Measurements from ENCODE around the gene SAMSN1.
"Not testable (repeated sequence)": the region's sequence is repeated elsewhere in the genome, so short reads cannot be mapped to it uniquely, and the experiment has no call there.

Gene SAMSN1

DNA sequence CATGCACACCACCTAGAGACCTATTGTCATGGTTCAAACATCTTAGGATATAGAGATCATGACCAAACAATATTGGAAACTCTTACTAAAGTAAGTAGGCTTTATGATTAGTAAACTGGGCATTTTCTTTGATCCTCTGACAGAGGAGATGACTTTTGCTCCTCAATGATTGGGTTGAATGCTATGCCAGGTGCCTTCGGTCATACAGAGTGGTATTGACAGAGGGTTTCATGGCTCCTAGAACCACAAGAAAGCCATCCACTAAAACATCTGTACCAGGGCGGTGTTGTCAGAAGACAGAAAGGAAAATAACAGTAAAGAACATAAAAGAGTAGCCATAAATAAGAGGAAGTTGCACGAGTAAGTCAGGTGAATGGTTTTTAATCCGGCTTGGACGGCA, 20.8 kb upstream of the SAMSN1 start:
- DNase-seq (ENCODE audit: low spot score), result no peak

DNA sequence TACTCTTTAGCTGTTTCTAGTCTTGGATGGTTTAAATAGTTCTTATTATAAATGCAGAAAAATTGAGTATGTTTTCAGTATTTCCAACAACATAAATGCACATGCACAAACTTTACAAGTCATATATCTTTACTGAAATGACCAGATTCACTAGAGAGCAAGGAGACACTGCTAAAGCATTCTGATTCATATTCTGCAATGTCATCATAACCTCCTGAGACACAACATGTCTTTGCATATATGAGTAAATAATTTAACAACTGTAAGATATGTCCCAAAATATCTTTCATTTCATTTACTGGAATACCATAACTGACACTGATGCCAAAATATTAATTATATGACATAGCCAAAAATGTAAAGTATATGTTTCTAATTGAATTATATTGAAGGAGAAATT, 16.8 kb upstream of the SAMSN1 start:
- no peak for DNase-seq (ENCODE audit: low spot score)

DNA sequence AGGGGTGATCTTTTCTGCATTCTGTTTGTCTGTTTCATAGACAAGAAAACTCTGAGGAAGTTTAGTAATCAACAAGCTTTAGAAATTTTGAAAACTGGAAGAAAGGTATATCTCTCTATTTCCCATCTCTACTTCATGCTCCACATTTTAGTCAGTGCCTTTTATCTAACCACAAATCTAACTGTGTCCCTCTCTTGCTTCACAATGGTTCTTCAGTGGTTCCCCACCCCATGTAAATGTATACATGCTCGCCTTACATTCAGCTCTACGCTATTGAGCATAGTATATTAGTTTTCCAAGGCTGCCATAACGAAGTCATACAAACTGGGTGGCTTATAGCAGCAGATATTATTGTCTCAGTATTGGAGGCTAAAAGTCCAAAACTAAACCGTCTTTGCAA, 14.4 kb upstream of the SAMSN1 start:
- DNase-seq (ENCODE audit: low spot score), result no peak

DNA sequence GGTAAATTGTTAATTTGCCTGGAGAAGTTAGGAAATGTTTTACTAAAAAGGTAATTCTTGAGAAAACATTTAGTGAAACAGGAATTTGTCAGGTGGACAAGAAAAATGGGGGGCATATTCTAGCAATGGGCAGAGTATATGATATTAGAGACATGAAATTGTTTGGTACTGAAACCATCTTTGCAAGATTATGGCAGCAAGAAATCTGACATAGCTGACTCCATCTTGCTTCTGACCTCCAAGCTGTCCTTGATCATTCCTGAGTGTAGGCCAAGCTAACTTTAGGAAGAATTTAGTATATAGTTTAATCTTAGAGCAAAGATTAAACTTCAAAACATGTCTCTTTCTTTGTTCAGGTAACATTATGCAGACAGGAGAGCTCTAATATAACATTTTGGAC, 14.0 kb upstream of the SAMSN1 start:
- no peak for DNase-seq (ENCODE audit: low spot score)

DNA sequence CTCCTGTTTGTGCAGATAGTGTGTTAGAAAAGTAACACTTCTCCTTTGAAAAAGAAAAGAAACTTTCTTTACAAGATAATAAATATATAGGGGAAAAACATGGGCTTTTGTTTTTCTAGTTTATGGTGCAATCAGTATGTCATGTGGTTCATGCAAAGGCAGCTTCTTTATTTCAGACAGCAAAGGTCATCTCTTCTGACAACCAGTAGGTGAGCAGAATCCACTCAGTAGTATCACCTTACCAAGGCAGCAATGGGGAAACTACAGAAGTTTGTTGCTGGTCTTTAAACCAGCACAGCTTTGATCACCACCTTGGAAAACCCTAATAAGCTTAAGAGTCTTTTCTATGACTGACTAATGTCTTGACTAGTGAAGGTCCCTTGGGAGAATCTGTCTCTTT, 13.0 kb upstream of the SAMSN1 start:
- no peak for DNase-seq (ENCODE audit: low spot score)

DNA sequence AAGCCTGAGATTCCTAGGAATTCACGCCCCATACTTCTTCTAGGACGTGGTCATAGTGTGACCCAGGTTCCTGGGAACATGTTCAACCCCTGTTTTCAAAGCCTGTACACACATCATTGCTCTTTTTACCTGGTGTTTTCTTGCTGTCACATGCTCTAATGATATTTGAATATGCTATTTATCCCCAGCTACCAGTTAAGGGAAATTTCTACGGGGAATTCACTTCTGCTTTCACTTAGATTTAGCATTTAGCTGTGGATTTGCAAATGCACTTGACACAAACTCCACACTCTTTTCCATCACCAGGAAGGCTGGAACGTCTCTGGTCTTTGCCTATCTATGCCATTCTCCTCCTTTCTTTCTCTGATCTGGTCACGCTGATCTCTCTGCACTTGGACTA, 11.3 kb upstream of the SAMSN1 start:
- no peak for DNase-seq (ENCODE audit: low spot score)

DNA sequence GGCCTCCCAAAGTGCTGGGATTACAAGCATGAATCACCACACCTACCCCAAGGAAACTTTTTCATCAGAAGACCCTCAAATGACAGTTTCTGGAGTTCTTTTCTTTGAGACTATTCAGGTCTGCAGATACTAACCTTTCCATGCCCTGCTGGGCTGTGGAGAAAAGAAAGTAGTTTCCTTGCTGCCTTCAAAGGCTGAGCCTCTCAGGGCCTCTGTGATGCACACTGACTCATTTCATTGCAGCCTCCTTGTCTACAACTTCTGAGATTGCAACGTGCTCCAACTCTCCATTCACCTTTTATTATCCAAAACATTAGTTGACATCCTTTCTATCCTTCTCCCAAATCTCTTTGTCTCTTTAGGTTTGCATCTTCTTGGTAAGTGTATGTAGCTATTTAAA, 8.8 kb upstream of the SAMSN1 start:
- DNase-seq (ENCODE audit: low spot score), result no peak

DNA sequence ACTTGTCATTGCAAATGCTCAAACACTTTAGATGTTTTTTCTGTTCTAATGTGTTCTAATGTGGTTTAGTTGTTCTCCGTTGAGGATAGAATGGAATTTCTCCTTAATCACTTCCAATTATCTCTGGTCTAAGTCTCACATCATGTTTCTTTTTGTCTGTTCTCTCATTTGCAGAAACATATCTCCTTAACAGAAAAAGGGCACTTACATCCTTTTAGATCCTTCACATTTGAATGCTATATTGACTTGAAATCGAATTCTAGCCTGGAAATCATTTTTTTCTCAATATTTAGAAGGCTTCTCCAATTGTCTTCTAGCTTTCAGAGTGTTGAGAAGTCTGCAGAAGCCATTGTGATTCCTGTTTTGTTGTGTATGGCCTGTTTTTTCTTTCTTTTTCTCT, 7.3 kb upstream of the SAMSN1 start:
- no peak for DNase-seq (ENCODE audit: low spot score)

DNA sequence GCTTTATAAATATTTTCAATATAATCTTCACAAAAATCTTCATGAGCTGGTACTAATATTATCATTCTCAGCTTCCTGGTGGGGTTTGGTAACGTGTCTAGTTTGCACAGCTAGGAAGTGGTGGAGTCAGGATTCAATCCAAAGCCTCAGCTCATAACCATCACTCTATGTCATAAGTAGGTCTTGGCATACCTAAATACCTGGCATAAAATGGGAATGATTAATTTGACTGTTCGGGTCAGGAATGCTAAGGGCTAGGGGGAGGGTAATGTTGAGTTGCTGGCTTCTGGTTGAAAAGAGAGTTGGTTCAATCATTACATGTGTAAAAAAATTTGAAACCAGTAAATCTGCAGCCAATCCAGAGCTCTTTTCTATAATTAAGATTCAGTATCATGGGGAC, 5.6 kb upstream of the SAMSN1 start:
- no peak for DNase-seq (ENCODE audit: low spot score)

DNA sequence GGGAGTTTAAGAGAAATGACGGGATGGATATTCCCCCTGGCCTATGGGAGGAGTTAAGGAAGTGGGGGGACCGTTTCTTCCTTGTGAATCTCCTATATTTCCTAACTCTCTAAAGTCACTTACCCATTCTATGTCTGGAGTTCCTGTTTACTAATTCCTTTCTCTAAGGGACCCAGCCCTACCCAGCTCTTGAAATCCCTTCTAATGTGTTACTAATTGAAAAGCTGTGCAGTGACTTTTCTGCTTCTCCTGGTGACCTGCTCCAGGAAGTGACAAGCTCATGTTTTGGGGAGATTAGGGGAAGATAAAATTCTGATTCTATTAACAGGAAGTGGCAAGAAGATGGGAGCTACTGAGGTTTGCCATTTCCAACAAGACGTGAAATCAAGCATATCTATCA, 4.0 kb upstream of the SAMSN1 start:
- no peak for DNase-seq (ENCODE audit: low spot score)

DNA sequence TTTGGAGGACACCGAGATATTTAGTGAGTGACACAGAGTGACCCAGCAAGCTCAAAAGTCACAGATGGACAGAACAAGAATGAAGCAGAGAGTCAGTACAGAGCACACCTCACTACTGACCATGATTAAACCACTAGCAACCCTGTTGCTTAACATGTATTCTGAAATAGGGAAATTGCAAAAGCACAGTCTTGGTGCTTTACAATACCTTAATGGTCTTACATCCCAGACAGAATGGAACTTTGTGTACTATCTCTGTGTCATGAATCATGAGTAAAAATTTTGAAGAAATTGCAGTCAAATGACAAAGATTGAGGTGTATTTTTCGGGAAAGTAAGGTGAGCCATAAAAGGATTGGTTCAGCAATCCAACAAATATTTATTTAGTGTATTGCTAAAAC, 2.7 kb upstream of the SAMSN1 start:
- no peak for DNase-seq (ENCODE audit: low spot score)

DNA sequence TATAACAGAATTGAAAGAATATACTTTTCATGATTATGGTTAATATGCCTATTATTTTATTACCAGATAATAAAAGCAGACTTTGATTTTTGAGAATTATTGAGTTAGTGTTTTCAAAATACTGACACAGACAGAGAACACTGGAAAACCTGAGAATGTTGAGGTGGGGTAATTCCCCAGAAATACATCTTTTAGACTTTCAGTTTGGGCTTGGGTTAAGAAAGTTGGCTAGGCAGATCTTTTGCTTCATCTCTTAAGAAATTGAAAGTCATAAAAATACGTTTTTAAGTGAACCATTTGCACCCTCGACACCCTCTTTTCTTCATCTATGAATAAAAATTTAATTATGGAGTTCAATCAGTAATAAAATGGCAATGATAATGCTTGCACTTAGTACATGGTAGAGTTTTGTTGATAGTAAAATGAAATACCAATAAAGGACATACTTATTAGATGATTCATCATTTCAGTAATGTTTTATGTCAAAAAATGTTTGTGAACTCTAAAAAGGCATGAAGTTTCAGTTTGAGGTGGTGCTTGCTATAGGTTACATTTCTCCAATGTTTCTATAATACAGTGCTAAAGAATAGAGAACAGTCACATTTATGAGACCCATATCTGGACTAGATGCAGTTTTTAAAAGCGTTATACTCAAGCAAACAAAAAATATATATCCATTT, 1.9 kb upstream of the SAMSN1 start:
- no peak for DNase-seq (ENCODE audit: low spot score)

DNA sequence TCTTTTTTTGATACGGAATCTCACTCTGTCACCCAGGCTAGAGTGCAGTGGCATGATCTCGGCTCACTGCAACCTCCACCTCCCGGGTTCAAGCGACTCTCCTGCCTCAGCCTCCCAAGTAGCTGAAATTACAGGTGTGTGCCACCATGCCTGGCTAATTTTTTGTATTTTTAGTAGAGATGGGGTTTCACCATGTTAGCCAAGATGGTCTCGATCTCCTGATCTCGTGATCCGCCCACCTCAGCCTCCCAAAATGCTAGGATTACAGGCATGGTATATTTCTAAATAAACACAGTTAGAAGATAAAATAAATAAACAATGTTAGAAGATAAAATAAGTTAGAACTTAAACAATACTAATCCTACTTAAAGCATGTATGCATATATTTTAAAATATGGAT, 604 bp upstream of the SAMSN1 start:
- DNase-seq (ENCODE audit: low spot score), result not testable (repeated sequence)

DNA sequence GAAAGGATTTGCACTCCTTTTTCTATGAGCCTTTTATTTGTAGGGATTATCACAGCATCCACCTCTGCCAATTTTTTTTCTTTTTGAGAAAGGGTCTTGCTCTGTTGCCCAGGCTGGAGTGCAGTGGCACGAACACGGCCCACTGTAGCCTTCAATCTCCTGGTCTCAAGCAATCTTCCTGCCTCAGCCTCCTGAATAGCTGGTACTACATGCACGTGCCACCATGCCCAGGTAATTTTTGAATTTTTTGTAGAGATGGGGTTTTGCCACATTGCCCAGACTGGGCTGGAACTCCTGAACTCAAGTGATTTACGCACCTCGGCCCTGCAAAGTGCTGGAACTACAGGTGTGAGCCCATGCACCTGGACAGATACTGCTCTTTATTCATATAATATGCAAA, 2.1 kb downstream of the SAMSN1 start:
- DNase-seq (ENCODE audit: low spot score), result no peak

DNA sequence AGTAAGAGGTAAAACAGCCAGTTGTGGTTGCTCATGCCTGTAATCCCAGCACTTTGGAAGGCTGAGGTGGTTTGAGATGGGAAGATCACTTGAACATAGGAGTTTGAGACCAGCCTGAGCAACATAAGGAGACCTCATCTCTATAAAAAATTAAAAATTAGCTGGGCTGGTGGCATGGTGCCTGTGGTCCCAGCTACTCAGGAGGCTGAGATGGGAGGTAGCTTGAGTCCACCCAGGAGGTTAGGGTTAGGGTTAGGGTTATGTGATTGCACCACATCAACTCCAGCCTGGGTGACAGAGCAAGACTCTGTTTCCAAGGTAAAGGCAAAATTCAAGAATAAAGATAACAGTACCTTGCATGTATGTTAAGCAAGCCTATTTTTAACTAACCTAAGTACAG, 3.5 kb downstream of the SAMSN1 start:
- DNase-seq (ENCODE audit: low spot score), result no peak

DNA sequence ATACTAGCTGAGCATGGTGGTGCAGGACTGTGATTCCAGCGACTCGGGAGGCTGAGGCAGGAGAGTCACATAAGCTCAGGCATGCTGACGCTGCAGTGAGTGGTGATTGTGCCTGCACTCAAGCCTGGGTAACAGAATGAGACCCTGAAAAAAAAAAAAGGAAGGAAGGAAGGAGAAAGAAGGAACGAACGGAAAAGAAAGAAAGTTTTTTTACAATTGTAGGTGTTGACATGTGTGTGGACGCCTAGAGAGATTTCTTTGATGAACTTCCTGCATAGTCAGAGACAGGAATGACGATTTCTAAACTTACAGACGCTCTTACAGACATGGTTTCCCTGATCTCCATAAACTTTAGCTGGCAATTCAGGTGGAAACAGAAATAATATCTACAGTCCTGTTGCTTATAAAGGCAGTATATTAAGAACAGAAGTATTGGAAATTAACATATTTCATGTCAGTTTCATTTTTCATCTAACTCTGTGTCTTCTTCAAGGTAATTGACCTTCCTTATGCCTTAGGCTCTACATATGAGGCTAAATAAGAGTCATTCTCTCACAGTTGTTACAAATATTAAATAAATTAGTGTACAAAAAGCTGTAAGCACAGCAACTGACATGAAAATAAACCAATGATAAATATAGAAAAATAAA, 4.1 kb downstream of the SAMSN1 start:
- DNase-seq (ENCODE audit: low spot score), result no peak

DNA sequence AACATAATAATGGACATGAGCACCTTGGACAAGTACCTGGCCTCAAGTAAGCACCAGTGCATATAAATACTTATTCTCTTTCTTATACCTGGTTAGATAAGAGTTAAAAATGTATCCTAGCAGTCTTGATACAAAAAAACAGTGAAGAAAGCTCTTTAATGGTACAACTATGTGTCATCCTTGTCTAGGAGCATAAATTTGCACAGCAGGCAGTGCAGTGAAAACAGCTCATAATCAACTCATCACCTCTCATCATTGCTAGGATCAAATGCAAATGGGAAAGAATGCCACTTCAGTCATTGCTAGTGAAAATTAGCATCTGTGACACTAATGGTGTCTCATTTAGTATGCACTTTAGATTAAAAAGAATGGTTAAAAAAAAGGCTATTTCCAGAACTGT, 7.6 kb downstream of the SAMSN1 start:
- DNase-seq (ENCODE audit: low spot score), result no peak

DNA sequence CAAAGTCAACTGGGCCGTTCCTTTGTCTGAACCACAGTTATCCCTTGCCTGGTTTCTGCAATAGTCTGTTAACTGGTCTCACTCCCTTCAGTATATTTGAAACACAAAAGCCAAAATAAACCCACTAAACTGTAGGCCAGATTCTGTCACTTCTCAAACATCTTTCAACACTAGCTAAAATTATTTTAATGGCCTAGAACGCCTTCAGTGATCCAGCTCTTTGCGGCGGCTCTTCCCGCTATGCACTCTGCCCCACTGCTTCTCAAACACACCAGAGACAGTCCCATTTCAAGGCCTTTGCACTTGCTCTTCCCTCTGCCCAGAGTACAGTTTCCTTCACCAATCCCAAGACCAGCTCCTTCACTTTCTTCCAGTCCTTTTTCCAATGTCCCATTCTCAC, 9.2 kb downstream of the SAMSN1 start:
- no peak for DNase-seq (ENCODE audit: low spot score)

DNA sequence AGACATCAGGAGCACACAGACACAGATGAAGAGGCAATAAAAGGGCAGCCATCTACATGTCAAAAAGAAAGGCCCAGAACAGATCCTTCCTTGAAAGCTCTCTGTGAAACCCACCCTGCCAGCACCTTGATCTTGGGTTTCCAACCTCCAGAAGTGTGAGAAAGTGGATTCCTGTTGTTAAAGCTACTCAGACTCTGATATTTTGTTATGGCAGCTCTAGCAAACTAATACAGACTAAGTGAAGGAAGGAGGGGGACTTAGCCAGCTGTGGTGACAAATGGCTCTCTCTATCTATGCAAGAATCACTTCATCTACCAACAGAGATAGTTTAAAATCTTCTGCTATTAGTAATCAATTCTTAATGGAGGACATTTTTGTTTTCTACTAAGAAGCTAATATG, 10.4 kb downstream of the SAMSN1 start:
- no peak for DNase-seq (ENCODE audit: low spot score)

DNA sequence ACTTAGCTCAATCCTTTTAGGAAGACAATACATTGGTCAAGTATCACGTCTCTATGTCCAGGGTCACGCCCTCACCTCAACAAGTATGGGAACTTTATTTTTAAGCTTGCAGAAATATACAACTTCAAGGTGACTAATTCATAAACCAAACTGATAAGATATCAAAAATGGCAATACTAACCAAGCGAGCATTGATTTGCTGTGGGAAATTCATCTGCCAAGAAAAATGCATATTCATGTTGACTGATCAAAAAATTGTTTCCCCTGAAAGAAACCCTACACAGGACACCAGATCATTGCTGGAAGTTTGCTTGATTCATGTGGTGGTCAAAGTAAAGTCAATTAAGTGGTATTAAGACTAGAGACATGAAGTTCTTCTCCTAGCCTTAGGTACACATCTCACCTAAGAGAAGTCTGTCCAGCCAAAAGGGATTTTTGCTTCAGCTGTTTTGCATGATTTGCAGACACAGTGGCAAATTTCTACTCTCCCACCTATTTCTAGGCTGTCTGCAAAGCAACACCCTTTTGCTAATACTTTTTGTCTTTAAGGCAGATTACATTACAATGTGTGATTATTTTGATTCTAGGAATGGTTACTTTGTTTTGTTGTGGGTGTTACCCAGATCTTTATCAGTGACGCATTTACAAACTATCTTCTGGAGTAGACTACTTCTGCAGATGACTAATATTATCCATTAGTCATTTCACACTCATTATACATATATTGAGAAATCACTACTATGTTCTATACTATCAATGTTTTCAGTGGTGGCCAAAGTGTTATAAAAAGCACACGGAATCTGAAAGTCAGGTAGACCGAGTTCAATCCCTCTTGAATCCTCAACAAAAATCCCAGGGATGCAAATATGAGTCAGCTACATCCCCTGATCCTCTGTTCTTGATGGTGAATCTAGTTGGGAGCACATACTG, 12.4 kb downstream of the SAMSN1 start:
- no peak for DNase-seq (ENCODE audit: low spot score)

DNA sequence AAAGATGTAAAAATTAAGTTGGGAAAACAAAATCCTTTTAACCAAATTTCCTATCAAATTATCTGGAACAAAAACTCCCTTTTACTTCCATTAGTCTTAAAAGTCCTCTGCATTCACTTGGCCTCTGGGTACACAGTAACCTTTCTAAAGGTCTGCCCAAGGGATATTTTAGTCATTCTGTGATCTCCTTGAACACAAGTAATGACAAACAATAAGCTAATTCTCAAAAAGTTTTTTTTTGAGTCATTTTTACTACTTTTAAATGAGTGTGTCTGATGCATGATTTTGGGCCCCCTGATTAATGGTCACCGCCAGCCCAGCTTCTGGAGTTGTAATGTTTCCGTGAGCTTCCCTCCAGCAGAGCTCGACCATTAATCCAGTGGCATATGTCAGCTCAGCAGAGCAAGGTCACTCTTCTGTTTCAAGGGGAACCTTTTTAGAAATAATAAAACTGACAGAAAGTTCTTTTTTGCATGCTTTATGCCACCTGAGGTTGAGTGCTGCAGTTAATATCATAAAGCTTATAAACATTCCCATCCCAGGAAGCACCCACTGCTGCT, 14.3 kb downstream of the SAMSN1 start:
- DNase-seq (ENCODE audit: low spot score), result no peak

DNA sequence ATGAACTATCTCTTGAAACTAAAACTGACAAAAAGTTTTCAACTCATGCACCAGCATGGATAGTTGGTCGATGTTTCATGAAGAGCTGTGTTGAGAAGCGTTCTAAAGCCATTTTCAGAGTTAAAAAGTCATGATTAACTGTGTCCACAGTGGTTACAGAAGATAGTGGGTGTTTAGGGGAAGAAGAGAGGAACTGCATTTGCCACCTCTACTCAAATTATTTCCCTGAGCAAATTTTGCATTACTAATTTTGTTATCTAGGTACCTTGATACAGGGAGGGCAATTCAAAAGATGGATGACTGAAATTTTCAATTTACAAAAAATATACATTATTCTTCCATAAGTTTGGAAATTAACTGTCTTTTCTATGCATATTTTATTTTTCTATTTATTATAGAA, 15.5 kb downstream of the SAMSN1 start:
- DNase-seq (ENCODE audit: low spot score), result no peak

DNA sequence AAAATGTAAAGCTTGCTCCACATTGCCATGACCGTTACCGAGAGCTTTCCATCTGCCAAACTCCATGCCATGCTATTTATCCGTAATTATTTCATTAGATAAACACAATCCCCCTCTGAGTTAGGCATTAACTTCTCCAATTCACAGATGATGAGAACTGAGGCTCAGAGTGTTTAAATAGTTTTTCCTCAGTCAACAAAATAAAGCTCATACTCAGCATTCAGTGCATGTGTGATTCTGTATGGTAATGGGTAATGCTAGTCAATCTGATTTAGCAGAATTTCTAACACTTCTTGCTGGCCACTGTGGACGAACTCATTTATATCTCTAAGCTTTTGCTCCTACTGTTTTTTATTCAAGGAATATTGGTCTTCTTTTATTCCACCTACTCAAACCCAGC, 17.3 kb downstream of the SAMSN1 start:
- no peak for DNase-seq (ENCODE audit: low spot score)

Data from AG08395 (cell line).